Stimulated activated CD8-positive, alpha-beta memory T cell treated with anti-CD3 and anti-CD28 coated beads, Interleukin-7, amount 100 ng/mL, for 1 hour (primary cell): ENCODE measurements around the gene PPP1R16B.

Source experiments
- DNase-seq, 2 donors: peaks; one replicate each; pipeline ENCODE4 v3.0.0-alpha.2; 2020; ENCODE audit warnings: low read depth in 2 of 2

Gene PPP1R16B

DNA sequence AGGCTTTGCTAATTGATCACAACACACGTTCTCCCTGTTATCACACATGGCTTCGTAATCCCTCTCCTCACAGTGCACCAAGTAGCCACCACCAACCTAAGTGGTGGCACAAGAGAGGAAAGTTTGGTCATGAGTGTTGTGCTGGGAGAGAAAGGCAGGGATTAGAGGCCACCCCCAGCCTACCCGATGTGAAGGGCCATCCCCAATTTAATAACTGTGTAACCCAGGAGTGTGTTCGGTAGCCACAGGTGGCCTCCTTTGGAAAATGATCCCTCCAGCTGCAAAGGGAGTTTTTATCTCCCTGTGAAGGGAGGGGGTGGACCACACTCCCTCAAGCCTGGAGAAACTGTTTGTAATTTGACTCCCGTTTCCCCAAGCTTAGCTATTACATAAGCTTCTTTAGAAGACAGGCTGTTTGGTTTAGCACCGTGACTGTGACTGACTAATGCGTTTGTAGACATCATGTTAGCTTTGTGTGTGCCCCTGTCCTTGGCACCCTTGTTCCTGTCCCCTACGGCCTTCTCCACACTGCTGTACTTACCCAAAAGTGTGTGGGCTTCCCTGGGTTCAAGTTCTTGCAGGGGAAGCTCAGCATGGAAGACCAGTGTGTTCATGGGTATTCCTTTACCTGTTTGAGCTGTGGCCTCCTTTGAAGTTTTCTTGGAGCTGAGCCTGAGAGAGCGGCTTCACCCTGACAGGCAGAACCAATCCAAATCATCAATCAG lies 20.6 kb downstream of the PPP1R16B start:
- DNase-seq = no peak

DNA sequence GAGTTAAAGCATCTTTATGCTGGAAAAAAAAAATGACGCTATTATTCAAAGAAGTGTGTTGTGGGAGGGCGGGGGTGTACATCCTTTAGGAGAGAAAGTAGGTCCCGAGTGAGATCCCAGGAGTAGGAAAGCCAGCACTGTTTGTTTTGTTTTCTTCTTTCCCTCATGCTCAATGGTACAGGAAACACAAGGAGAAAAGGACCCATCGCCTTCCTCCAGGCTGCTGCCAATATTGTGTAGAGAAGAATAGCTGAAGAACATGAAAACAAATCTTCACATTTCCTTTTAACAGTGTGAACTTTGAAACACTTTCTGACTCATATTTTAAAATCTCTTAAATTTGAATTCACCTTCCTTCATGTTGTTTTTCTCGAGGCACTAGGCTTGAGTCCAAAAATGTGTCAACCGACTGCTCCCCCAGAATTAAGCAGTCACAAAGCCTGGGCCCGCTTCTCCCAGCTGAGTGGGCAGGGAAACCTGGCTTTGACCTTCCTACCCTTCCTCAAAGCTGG lies 22.3 kb downstream of the PPP1R16B start:
- no peak for DNase-seq

DNA sequence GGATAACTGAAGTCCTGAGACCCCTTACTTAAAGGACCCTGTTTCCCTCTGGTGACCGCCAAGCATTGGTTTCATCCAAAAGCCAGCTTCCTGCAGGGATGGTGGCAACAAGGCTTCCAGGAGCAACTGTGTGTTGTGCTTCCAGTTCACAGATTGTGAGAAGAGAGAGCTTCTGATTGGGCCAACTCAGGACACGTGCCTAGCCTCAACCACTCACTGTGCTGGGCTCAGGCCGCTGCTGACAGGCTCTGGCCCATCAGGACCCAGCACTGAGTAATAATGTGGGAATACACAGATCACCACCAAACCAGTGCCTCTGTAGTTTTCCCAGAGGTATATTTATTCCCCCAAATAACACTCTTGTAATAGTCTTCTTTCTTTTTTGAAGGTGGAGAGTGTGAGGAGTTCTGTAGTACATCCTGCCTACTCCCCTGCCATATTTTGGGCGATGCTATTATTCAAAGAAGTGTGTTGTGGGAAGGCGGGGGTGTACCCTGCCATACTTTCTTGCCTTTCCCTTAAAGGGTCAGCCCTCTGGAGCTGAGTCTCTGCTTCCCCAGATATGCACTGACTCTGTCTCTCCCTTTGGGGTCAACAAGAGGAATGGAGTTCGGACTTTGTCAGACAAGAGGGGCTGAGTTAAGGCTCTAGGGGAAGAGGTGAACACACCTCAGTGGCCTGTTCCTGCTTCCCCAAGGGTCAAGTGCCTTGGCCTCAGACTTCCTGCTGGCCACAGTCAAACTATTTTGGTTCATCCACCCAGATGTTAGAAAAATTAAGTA lies 23.2 kb downstream of the PPP1R16B start:
- DNase-seq = no peak

DNA sequence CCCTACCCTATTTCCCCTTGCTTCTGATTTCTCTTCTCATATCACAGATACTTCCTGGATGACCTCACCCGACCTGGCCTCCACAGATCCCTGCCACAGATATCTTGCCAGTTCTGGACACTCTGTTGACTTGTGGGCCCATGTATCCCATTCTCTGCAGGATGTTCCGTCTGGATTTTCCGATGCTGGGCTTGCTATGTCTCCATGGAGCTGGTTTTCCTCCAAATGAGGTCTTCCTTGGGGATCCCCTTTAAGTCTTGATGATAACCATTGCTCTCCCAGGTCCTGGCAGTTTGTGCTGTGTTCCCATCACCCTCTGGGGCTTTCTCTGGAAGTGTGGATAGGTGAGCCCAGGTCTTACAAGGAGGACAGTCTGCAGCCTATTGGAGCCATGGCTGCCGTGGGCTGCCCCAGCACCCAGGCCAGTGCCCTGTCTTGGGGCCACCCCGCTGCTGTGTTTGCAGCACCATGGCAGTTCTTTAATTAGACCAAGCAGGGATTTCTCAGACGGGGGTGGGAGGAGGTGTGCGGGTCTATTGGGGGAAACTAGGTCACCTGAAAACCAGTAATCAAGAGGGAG lies 23.9 kb downstream of the PPP1R16B start:
- DNase-seq = no peak

DNA sequence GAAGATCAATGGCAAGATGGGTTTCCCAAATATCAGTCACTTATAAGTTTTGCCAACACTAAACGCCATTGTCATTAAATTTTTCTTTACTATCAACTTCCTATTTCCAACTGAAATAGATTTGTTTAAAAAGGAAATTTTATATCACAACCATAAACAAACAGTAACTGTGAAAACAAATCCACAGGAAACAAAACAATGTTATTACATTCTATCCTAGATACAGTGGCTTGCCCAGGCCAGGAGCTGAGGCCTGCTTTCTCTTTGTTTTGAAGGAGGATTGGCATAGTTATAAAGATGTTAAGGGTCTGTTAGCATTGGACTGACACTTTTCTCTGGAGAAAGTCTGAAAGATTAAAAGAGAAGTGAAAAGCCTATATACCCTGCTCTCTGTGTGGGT lies 24.9 kb downstream of the PPP1R16B start:
- DNase-seq = no peak

DNA sequence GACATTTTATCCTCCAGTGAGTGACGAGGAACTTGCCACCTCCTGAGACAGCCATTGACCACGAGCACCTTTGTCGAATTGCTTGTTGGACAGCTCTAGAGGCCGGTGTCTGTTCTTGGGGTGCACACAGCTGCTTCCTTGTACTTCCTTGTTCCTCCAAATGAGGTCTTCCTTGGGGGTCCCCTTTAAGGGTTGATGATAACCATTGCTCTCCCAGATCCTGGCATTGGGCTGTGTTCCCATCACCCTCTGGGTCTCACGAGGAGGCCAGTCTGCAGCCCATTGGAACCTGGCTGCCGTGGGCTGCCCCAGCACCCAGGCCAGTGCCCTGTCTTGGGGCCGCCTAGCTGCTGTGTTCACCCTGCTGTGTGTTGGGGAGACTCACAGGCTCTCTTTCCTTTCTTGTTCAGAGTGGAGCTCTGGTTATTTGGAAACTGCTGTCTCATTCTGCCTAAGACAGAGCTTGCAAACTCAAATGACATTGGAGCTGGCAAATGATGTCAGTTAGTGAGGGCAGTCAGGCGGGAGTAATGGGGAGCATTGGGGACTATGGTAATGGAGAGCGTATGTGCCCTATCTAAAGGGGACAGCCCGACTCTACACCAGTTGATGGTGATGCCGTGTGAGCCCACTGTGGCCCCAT lies 25.7 kb downstream of the PPP1R16B start:
- DNase-seq = no peak

DNA sequence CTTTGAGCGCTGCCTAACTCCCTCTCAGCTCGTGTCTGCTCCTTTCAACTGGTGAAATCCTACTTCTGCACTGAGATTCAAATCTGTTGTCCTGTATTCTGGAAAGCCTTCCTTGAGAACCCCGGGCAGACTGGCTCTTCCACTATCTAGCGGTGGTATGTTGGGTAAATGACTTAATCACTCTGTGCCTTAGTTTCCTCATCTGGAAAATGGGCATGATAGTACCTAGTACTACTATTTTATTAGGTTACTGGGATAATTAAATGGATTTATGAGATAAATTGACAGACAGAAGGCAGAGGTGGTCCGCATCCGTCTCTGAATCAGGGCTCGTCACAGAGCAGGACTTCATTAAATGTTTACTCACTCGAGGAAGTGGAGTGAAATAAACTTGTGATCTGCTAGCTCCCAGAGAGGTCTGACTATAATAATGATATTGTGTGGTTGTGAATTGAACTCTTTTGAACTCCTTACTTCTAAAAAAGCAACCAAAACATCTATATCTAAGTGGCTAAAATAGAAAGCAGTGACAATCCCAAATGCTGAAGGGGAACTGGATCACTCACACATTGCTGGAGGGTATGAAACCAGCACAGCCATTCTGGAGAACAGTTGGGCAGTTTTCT lies 26.6 kb downstream of the PPP1R16B start:
- no peak for DNase-seq

DNA sequence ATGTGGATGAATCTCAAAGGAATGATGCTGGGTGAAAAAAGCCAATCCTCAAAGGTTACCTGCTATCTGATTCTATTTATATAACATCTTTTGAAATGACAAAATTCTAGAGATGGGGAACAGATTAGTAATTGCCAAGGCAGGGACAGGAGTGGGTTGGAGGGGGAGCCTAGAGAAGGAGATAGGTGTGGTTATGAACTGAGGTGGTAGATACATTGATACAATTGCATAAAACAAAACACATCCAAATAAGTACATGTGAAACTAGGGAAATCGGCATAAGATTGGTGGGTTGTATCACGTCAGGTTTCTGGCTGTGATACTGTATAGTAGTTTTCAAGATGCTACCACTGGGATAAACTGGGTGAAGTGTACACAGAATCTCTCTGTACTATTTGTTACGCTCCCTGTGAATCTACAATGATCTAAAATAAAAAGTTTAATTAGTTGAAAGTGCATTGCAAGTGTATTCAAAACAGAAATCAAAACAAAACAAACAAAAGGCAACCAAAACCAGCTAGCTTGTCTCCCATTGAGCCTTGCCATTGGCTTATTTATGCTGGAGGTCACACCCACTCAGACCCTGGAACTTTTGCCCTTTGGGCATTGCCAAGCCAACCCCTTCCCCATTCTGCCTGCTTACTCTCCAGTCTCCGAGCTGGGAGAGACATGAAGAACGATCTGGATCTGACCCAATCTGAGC lies 27.8 kb downstream of the PPP1R16B start:
- no peak for DNase-seq

DNA sequence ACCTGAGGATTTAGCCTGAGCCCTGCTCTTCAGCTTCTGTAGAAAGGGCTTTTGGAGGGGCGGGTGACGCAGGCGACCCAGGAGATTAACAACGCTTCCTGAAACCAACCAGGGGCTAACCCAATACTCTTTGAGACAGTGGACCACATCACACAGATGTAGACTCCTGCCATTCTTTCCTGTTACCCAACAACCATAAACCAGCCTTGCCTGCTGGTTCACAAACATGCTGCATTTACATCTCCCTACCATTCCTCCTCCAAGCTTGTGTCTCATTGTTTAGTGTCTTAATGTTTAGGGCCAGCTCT lies 28.3 kb downstream of the PPP1R16B start:
- no peak for DNase-seq

DNA sequence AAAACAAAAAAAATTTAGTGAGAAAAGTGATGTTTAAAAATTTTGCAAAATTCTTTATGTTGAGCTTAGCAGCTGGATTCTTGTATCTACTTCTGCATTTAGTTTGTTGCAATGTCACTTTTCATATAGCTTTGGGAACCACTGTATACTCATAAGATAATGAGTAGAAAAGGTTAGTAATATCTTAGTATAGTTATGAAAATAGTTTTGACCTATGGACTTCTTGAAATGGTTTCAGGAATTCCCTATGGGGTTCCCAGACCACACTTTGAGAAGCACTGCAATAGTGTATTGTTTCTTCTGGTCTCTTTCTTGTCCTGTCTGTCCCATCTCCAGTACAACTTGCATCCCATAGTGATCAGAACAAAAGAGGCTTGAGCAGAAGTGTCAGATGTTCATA lies 29.4 kb downstream of the PPP1R16B start:
- DNase-seq = no peak

DNA sequence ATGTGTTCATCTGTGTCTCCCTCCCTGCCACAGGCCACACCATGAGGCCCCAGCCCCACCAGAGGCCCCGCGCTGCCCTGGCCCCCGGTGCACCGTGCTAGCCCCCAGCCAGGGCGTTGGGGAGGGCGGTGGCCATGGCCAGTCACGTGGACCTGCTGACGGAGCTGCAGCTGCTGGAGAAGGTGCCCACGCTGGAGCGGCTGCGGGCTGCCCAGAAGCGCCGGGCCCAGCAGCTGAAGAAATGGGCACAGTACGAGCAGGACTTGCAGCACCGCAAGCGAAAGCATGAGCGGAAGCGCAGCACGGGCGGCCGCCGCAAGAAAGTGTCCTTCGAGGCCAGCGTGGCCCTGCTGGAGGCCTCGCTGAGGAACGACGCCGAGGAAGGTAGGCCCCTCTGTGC lies 30.3 kb downstream of the PPP1R16B start:
- no peak for DNase-seq

DNA sequence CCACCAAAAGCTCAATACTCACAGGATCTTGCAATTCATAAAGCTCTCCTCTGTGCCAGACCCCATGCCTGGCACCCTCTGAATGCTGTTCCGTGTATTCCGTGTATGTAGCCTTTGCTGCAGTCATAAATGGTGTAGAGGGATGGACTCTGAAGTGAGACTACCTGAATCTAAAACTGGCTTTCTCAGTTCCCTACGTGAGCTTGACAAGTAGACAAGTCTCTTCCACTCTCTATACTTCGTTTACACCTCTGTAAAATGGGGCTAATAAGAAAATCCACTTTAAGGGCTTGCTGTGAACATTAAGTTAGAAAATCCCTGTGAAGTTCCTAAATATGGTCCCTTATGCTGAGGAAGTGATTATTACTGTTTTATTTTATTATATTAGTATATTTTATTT lies 31.5 kb downstream of the PPP1R16B start:
- no peak for DNase-seq

DNA sequence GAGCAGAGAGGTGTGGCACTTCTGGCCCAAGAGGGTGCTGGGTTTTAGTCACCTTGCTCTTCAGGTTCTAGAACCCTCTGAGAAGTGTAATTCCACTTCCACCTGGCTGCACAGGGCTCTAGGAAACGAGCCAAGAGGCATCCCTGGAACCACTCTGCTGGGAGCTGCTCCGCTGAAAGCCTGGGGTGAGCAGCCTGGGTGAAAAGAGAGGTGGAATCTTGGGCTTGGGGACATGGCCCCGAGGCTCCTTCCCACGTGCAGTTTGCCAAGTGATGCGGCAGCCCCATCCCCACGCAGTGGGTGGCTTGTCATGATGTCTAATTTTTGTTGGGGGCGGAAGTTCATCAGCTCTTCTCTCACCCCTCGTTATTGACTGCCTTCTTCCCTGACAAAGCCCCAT lies 32.8 kb downstream of the PPP1R16B start:
- no peak for DNase-seq

DNA sequence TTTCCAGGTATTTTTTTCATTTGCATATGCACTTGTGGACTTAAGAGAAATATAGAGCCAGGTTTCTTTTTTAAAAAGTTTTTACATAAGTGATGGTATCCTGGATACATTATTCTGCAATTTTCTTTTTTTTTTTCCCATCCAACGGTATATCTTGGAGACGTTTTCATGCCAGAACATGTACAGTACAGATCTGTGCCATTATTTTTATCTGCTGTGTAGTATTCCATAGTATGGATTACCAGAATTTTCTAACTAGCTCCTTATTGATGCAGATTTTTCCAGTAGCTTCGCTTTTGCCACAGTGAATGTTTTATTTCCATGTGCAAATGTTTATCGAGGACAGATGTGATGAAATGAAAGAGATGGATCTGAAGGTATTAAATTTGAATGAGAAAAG lies 34.1 kb downstream of the PPP1R16B start:
- no peak for DNase-seq

DNA sequence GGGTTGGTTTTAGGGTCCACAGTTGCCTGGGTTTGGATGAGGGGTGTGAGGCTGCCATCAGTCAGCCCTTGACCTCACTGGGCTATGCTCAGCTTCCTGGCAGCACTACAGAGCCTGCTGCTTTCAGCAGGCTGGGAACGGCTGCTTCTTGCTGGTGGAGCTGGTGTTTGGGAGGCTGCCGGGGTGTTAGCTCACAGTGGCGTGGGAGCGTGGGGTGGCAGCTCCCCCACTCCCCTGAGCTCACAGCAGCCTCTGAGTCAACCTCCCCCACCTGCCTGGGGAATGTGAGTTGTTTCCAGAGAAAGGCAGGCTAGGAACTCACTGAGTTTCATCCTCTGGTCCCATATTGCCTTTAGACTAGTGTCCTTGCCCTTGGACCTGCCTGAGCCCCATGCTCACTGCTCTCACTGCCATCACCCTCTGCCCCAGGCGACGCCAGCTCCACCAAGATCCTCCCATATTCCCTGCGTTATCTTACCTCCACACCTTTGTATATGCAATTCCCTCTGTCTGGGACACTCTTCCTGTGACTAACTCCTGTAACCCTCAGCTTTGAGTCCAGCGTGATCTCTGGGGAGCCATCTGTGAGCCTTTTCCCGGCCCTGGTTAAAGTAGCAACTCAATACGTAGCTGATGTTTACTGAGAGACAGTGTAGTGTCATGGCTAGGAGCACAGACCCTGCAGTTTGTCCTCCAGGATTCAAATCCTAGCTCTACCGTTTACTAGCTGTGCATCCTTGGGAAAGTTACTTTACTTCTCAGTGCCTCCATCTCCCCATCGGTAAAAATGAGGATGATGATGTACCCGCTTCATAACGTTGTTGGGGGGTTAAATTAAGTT lies 34.8 kb downstream of the PPP1R16B start:
- DNase-seq = no peak

DNA sequence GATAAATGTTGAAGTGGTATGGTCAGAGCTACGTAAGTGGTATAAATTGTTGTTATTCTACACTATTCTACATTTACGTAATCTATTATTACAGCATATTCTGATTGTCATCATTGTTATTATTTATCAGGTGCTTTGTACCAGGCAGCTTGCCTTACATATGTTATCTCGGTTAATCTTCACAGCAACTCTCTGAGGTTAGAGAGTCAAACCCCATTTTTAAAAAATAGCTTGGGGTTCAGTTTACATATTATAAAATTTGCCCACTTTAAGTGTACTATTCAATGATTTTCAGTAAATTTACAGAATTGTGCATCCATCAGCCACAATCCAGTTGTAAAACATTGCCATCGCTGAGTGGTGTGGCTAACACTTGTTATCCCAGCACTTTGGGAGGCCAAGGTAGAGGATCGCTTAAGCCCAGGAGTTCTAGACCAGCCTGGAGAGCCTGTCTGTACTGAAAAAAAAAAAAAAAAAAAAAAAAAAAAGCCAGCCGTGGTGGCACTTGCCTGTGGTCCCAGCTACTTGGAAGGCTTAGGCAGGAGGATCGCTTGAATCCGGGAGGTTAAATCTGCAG lies 35.5 kb downstream of the PPP1R16B start:
- no peak for DNase-seq

DNA sequence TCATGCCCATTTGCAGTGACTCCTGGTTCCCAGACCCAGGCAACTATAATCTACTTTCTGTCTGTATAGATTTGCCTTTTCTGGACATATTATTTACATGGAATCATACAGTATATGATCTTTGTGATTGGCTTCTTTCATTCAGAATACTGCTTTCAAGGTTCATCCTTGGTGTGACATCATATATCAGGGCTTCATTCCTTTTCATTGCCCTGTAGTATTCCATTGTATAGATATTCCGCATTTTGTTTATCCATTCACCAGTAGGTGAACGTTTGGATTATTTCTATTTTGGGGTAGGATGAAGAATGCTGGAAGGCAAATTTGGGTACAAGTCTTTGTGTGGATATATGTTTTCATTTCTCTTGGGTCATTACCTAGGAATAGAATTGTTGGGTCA lies 36.1 kb downstream of the PPP1R16B start:
- DNase-seq = no peak

DNA sequence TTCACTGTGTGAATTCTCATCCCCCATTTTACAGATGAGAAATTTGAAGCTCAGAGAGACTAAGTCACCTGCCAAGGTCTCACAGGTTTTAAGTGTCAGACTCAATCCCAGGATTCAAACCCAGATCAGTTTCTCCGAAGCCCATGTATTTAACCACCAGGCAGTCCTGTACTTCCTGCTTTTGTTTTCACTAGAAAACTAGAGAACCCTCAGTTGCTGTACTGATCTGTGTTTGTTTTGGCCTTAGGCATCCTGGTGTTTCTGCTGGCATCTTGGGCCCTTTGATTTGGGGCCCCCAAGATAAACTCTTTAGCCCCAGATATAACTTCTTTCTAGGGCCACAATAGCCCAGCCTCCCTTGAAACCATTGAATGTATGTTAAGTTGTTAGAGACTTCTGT lies 36.5 kb downstream of the PPP1R16B start:
- DNase-seq = no peak

DNA sequence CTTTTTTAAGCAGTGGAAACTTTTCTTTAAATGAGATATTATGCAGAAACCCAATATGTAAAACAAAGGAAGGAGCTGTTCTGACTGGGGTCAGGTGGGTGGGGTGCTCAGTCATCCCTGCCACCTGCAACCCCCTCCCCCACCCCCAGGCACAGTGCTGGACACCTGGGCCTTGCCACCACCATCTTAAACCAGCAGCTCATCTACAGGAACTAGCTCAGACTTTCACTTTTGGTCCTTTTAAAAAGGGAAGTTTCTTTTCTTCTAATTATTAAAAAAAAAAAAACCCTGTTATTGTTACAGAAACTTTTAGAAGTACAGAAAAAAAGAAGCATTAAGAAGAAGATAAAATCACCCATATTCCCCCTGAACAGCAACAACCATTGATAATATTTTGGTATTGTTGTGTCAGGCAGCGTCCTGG lies 37.1 kb downstream of the PPP1R16B start:
- no peak for DNase-seq

DNA sequence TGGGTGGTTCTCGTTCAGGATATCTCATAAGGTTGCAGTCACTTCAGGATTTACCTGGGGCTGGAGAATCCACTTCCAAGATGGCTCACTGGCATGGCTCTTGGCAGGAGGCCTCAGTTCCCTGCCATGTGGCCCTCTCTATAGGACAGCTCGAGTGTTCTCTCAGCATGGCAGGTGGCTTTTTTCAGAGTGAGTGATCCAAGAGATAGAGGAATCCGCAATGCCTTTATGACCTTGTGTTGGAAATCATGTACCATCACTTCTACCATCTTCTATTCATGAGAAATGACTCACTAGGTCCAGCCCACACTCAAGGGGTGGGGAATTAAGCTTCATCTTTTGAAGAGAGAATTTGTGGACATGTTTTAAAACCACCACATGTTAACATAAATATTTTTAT lies 37.8 kb downstream of the PPP1R16B start:
- DNase-seq = no peak
